Stimulated activated CD4-positive, alpha-beta T cell treated with anti-CD3 and anti-CD28 coated beads, Interleukin-4, amount 100 ng/mL, for 24 hours (primary cell): ENCODE results near the gene RBMS3.
"Not testable (repeated sequence)": the region's sequence is repeated elsewhere in the genome, so short reads cannot be mapped to it uniquely, and the experiment has no call there.

Source experiments
- DNase-seq: peaks from one replicate; pipeline ENCODE4 v3.0.0-alpha.2; 2020

The RBMS3 gene

GRCh38 chr3:29280404-29281093 lies at the start of gene RBMS3:
RBMS3 (plus strand) TSS chr3:29281071.
- DNase-seq = no peak

- DNase-seq = not testable (repeated sequence)
Observed at GRCh38 chr3:29233126-29233525, 47.7 kb upstream of the RBMS3 start.

- DNase-seq = no peak
Observed at GRCh38 chr3:29236146-29236840, 44.6 kb upstream of the RBMS3 start.

DNA sequence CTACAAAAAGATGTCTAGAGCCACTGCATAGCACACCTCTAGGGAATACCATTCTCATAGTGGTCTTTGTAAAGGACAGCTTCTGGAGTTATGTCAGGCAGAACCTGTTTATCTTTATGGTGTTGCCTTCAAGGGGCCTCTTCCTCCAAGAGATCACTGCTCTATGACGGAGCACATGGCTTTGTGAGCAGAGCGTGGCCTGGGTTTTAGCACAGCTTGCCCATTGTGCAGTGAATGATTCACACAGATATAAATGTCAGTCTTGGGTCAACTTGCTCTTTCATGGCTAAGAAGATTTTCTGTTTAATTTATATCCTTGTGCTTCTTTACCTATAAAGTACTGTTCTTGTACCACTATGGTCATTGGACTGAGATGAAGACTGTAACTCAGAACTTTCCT lies 41.5 kb upstream of the RBMS3 start:
- DNase-seq = no peak

DNA sequence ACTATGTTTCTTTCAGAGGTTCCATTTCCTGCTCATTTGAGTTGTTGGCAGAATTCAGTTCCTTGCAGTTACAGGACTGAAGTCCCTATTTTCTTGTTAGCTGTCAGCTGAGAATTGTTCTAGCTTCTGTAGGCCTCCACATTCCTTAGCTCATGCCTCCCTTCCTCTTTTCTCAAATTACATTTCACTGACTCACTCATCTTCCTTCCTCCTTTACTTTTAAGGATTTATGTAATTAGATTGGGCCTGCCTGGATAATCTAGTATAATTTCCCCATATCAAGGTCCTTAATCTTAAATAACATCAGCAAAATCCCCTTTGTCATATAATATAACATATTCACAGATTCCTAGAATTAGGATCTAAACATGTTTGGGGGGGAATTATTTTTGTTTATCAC lies 40.6 kb upstream of the RBMS3 start:
- no peak for DNase-seq

DNA sequence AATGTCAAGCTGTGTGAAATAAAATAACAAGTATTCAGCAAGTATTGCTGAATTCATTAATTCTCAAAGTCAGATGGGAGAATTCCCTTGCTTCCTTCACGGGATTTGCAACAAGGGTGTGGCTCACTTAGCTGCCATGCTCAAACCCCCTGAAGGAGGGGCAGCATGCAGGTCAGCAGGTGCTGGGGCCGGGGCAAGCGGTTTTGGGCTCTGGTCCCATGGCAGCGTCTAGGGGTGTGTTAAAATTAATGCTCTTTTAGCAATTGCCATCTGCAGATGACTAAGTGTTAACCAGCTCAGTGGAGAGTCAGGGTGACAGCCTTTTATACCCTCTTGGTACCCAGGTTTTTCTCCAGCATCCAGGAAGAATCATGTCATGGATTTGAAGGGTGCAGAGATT lies 40.0 kb upstream of the RBMS3 start:
- DNase-seq = no peak

DNA sequence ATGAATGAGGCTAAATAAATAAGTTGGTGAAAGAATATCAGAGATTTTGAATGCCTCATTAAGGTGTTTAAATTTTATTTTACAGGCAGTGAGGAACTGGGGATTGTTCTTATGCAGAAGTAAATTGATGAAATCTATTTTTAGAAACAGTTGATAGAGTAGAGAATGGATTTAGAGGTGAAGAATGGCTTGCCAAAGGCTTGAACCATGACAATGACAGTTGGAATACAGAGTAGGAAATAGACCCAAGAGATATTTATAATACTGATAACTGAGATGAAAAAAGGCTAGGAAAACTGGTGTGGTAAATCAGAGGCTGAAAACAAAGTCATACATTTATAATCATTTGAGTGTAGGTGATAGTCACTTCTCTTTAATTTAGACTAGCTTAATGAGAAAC lies 39.0 kb upstream of the RBMS3 start:
- no peak for DNase-seq

DNA sequence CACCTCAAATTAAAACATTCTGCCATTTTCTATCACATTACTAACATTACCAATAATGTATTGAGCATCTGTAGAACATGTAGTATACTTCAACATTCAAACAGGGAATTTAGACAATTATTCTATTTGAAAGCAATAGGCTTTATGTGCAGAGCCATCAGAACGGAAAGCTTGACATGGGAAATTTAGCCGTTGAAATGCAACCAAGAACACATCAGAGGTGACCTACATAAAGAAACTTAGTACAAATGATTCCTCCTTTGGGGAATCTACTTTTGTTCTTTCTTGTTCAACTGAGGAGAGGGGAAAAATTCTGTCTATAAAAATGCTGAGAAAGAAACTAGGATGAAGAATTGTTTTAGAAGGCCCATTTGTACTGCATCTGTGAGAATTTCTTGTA lies 38.6 kb upstream of the RBMS3 start:
- no peak for DNase-seq

GRCh38 chr3:29245441-29245840 lies 35.4 kb upstream of the RBMS3 start:
- DNase-seq = no peak

GRCh38 chr3:29247088-29247745 lies 33.7 kb upstream of the RBMS3 start:
- DNase-seq = no peak

DNA sequence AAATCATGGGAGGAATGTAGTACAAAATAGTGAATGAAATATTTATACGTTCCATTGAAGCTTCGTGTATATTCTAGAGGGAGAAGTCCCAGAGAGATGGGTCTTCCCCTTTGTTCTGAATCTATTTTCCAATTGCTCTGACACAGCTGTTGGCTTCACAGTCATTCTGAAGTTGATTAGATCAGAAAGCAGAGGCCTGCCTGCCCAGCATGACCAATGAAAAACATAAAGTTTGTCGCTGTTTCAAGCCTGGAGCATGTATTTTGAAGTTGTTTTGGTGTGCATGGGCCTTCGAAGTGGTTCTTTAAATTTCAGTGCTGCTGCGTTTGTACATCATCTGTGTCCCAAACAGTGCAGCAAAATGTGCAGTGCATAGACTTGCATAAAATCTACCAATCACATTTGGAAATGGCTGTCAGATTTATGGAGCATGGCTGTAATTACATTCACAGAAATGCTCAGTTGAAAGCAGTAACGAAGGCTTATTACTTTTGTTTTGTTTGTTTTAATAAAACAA lies 31.0 kb upstream of the RBMS3 start:
- no peak for DNase-seq

GRCh38 chr3:29255854-29256696 lies 24.8 kb upstream of the RBMS3 start:
- no peak for DNase-seq

DNA sequence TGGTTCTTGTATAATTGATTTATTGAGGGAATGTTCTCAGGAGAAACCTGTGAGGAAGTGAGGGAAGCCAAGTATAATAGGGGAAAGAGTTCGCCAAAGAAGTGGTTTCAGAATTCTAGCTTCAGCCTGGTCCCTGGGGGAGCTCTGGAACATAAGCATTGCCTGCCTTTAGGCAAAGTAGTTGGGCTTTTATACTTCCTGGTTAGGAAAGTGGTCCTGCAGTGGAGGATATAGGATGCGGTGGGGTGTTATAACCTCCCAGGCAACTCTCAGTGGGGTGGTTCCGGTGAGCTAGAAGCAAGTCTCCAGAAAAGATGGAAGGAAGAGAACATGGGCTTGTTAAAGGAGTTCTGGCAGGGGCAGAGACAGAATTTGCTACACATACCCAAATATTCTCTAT lies 22.7 kb upstream of the RBMS3 start:
- DNase-seq = no peak

GRCh38 chr3:29261119-29261518 lies 19.8 kb upstream of the RBMS3 start:
- DNase-seq = no peak

DNA sequence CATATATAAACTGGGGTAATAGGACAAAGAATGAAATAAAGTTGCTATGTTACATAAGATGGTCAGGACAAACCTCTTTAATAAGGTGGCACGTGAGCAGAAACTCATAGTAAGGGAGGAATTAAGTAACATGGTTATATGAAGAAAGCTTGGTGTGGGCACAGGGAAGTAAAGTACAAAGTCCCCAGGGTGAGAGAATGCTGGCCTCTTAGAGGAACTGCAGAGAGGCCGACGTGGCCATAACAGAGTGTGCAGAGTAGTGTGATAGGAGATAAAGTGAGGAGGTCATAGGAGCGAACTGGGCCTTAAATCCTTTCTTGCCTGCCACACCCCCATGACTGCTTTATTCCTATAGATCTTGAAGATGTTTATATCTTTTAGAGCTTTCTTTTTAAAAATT lies 17.4 kb upstream of the RBMS3 start:
- no peak for DNase-seq

- no peak for DNase-seq
Observed at GRCh38 chr3:29265509-29266072, 15.3 kb upstream of the RBMS3 start.

- DNase-seq = no peak
Observed at GRCh38 chr3:29267226-29267625, 13.6 kb upstream of the RBMS3 start.

DNA sequence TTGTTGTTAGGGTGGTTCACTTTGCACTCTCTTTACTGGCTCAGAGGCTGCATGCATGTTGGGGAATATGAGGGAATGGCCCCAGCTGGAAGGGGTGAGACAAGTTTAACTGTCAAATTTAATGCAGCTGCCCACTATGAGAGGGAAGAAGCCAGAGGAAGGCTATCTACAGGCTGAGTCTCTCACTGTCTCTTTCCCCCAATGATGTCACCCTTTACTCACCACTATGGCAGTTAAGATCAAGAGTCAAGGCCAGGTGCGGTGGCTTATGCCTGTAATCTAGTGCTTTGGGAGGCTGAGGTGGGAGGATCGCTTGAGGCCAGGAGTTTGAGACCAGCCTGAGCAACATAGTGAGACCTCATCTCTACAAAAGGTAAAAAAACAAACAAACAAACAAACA lies 12.2 kb upstream of the RBMS3 start:
- DNase-seq = no peak

DNA sequence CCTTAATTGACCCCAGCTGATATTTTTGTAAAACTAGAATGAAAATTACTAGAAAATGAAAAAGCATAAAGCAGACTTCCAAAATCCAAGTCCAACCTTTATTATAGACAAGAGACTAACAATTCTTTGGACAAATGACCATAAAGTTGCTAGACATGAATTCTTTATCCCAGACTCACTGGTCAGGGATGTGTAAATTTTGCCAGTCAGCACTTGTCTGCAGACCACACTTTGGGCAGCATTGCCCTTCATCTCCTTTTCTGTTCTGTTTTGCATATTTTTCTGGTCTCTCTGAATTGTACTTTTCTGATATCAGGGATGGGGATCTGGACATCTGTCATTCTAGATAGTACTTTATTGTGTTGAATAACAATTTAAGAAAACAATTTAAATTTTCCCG lies 10.1 kb upstream of the RBMS3 start:
- no peak for DNase-seq

DNA sequence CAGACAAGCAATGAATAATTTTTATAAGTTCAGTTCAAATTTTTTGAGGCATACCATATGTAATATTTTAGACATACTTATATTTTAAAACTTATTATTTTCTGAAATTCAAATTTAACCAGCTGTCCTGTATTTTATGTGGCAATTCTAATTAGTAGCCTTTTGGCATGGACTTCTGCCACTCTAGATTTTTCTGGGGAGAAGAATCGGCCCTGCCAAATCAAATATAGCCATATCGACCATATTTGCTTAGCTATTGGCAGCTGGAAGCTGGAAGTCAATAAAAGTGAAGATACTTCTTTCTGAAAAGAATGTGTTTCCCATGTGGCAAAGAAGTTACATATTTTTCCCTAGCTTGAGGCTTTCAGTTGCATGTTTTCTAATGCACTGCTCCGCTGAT lies 9.4 kb upstream of the RBMS3 start:
- no peak for DNase-seq

DNA sequence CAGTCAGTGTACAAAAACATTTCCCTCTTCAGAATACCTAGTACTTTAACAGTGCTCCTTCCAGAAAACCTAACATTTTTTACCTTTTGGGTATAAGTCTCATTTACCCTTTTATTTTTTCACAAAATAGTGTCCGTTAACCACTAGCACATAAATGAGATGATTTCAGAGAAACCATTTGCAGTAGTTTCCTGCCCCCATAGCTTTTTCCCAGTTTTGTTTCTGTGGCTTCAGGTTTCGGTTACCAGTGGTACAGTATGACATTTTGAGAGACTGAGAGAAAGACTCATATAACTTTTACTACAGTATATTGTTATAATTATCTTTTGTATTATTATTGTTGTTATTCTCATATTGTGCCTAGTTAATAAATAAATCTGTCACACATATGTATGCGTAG lies 6.2 kb upstream of the RBMS3 start:
- no peak for DNase-seq

GRCh38 chr3:29275309-29275708 lies 5.6 kb upstream of the RBMS3 start:
- no peak for DNase-seq

DNA sequence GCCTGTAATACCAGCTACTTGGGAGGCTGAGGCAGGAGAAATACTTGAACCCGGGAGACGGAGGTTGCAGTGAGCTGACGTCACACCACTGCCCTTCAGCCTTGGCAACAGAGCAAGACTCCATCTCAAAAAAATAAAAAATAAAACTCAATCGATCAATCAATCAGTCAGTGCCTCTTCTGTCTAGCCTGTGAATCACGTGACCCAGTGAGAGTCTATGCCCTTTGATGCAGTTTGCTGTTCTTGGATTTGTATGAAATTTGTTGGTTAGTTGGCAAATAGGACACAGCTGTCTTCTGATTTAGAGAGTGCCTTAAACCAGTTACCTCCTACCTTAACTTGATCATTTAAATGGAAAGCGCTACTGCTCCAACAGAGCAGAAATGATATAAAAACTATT lies 3.6 kb upstream of the RBMS3 start:
- DNase-seq = no peak
